Measurements from ENCODE around the gene CRB3. TPM values are rescaled to one million over a fixed set of nuclear protein-coding genes. Genes with fewer than 3 reads are reported as not detected.

The CRB3 gene
- total RNA-seq, 4 donors from 2014 or later: 75.7 to 124 (median 88.7) TPM

- WGBS, 2 donors: 95 to 97% methylated on average over 7 of the region's 7 CpGs
- no peak for TF ChIP-seq POLR2A (IDR thresholded peaks at IDR 0.05)
- TF ChIP-seq, protein P1, sequence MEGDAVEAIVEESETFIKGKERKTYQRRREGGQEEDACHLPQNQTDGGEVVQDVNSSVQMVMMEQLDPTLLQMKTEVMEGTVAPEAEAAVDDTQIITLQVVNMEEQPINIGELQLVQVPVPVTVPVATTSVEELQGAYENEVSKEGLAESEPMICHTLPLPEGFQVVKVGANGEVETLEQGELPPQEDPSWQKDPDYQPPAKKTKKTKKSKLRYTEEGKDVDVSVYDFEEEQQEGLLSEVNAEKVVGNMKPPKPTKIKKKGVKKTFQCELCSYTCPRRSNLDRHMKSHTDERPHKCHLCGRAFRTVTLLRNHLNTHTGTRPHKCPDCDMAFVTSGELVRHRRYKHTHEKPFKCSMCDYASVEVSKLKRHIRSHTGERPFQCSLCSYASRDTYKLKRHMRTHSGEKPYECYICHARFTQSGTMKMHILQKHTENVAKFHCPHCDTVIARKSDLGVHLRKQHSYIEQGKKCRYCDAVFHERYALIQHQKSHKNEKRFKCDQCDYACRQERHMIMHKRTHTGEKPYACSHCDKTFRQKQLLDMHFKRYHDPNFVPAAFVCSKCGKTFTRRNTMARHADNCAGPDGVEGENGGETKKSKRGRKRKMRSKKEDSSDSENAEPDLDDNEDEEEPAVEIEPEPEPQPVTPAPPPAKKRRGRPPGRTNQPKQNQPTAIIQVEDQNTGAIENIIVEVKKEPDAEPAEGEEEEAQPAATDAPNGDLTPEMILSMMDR (IDR thresholded peaks at IDR 0.05): no peak
- intact Hi-C loops (cut with DNase I; ENCODE audit: low total_unique reads): no loop called here
- DNase-seq (ENCODE audit: low spot score in 2 of 2): no peak
- H3K4me3 ChIP-seq (ENCODE audit: low read depth, poor library complexity, severe bottlenecking): no peak overlapping the region
Measured at GRCh38 chr19:6451583-6452222, 12.4 kb upstream of the CRB3 start.

GRCh38 chr19:6452223-6452614, 11.9 kb upstream of the CRB3 start:
- no peak for DNase-seq (ENCODE audit: low spot score in 2 of 2)
- WGBS, 2 donors: 94 to 96% methylated on average over 19 of the region's 19 CpGs
- intact Hi-C loops (cut with DNase I; ENCODE audit: low total_unique reads): no loop called here
- TF ChIP-seq POLR2A (IDR thresholded peaks at IDR 0.05): no peak
- TF ChIP-seq, protein P1 (IDR thresholded peaks at IDR 0.05): no peak
- H3K4me3 ChIP-seq (ENCODE audit: low read depth, poor library complexity, severe bottlenecking): no peak overlapping the region

GRCh38 chr19:6452899-6453298, 11.2 kb upstream of the CRB3 start:
- WGBS, 2 donors: 96 to 100% methylated on average over 2 of the region's 2 CpGs

GRCh38 chr19:6453951-6454565, 10.0 kb upstream of the CRB3 start:
- 92 to 98% methylated on average over 11 of the region's 11 CpGs for WGBS, 2 donors
- TF ChIP-seq, protein P1 (IDR thresholded peaks at IDR 0.05): no peak
- TF ChIP-seq POLR2A (IDR thresholded peaks at IDR 0.05): no peak
- H3K4me3 ChIP-seq (ENCODE audit: low read depth, poor library complexity, severe bottlenecking): no peak overlapping the region
- intact Hi-C loops (cut with DNase I; ENCODE audit: low total_unique reads): no loop called here
- no peak for DNase-seq (ENCODE audit: low spot score in 2 of 2)

More at GRCh38 chr19:6452899-6453298, 11.2 kb upstream of the CRB3 start:
- no peak overlapping the region for H3K4me3 ChIP-seq (ENCODE audit: low read depth, poor library complexity, severe bottlenecking)
- intact Hi-C loops (cut with DNase I; ENCODE audit: low total_unique reads): no loop called here
- DNase-seq (ENCODE audit: low spot score in 2 of 2): no peak
- no peak for TF ChIP-seq POLR2A (IDR thresholded peaks at IDR 0.05)
- TF ChIP-seq, protein P1 (IDR thresholded peaks at IDR 0.05): no peak

- WGBS, 2 donors: 94 to 96% methylated on average over 15 of the region's 15 CpGs
- TF ChIP-seq, protein P1 (IDR thresholded peaks at IDR 0.05): no peak
- no peak for TF ChIP-seq POLR2A (IDR thresholded peaks at IDR 0.05)
- intact Hi-C loops (cut with DNase I; ENCODE audit: low total_unique reads): no loop called here
- no peak for DNase-seq (ENCODE audit: low spot score in 2 of 2)
- H3K4me3 ChIP-seq (ENCODE audit: low read depth, poor library complexity, severe bottlenecking): no peak overlapping the region
Measured at GRCh38 chr19:6455924-6456323, 8.1 kb upstream of the CRB3 start.

Measured in lower leg skin (tissue), 4 donors.